T-helper 17 cell (primary cell): ENCODE results near the gene IGLL5. TPM values are rescaled to one million over a fixed set of nuclear protein-coding genes. Genes with fewer than 3 reads are reported as not detected.
"Not testable (repeated sequence)": the region's sequence is repeated elsewhere in the genome, so short reads cannot be mapped to it uniquely, and the experiment has no call there.

Experiments
- ATAC-seq: fragments of 150-1000 bp; cut with Tn5 transposase; 2 replicates; pipeline ENCODE4 v1.10.0; 2021; ENCODE audit warnings: mild to moderate bottlenecking, moderate library complexity
- DNase-seq, 3 donors: peaks; one replicate each; pipeline versions ENCODE4 v3.0.0 to v3.0.0-alpha.2; 2020 to 2021
- H3K9me3 ChIP-seq: one replicate; pipeline ENCODE4 v1.7.0; 2013; ENCODE audit warnings: low read length, mild to moderate bottlenecking; ENCODE audit not compliant: control insufficient read depth, poor library complexity, severe bottlenecking
- H3K27ac Mint-ChIP-seq: one replicate; pipeline ENCODE4 v1.8.0; 2022; ENCODE audit warnings: mild to moderate bottlenecking, moderate library complexity, mixed read lengths
- H3K27me3 Mint-ChIP-seq: one replicate; pipeline ENCODE4 v1.8.0; 2022; ENCODE audit warnings: mixed read lengths
- H3K36me3 Mint-ChIP-seq: one replicate; pipeline ENCODE4 v1.8.0; 2022; ENCODE audit warnings: low read depth, mixed read lengths
- H3K4me1 Mint-ChIP-seq: one replicate; pipeline ENCODE4 v1.8.0; 2022; ENCODE audit warnings: mild to moderate bottlenecking, mixed read lengths
- H3K4me3 Mint-ChIP-seq: one replicate; pipeline ENCODE4 v1.8.0; 2022; ENCODE audit warnings: mild to moderate bottlenecking, moderate library complexity, mixed read lengths
- total RNA-seq, 4 donors: library from RNA in 2 of 4; stranded (reverse) in 2 of 4; gene quantifications; one replicate each; pipeline ENCODE4 v1.2.3 and lab custom pipeline; 2022 to 2026

The IGLL5 gene
- total RNA-seq, 2 donors from 2014 or later = 1.9 TPM; not detected in 1

DNA sequence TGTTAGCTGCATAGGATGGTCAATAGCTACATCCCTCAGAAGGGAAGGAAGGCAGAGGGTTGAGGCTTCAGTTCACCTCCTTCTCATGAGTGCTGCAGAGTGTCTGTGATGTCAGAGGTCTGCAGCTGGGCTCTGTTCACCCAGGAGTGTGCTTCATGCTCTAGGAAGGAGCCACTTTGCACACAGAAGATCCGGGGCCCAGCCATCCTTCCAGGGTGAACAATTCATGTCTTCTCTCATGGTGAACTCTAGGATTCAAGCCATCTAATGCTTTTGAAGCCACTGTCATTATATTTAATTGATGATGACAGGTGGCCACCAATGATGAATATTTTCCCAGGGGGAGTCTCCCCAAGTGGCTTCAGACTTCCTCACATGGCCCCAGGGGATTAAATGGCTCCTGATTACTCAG, 16.2 kb downstream of the IGLL5 start:
- ATAC-seq, DNase-seq, H3K4me3 Mint-ChIP-seq, H3K27ac Mint-ChIP-seq, H3K36me3 Mint-ChIP-seq, H3K4me1 Mint-ChIP-seq, H3K9me3 ChIP-seq: not testable (repeated sequence)
- H3K27me3 Mint-ChIP-seq = peaks cover 24% of the 10 kb centered on the region

- DNase-seq, ATAC-seq, H3K4me1 Mint-ChIP-seq, H3K4me3 Mint-ChIP-seq, H3K9me3 ChIP-seq, H3K36me3 Mint-ChIP-seq, H3K27ac Mint-ChIP-seq: not testable (repeated sequence)
- peaks cover 24% of the 10 kb centered on the region for H3K27me3 Mint-ChIP-seq
Observed at GRCh38 chr22:22904736-22905135, 17.1 kb downstream of the IGLL5 start.

DNA sequence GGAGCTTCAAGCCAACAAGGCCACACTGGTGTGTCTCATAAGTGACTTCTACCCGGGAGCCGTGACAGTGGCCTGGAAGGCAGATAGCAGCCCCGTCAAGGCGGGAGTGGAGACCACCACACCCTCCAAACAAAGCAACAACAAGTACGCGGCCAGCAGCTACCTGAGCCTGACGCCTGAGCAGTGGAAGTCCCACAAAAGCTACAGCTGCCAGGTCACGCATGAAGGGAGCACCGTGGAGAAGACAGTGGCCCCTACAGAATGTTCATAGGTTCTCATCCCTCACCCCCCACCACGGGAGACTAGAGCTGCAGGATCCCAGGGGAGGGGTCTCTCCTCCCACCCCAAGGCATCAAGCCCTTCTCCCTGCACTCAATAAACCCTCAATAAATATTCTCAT, 18.8 kb downstream of the IGLL5 start:
- not testable (repeated sequence) for H3K27ac Mint-ChIP-seq, H3K4me3 Mint-ChIP-seq, H3K36me3 Mint-ChIP-seq, H3K9me3 ChIP-seq, ATAC-seq, DNase-seq
- Mint-ChIP-seq H3K27me3 (peaks cover 30% of the 10 kb centered on the region), H3K4me1 (peaks cover 10% of the 10 kb centered on the region)

GRCh38 chr22:22906907-22907550, 19.4 kb downstream of the IGLL5 start:
- H3K4me3 Mint-ChIP-seq = no peak overlapping the region
- DNase-seq (no peak), ATAC-seq (no peak)
- H3K9me3 ChIP-seq = no peaks in the 10 kb centered on the region
- peaks cover 10% of the 10 kb centered on the region for H3K4me1 Mint-ChIP-seq
- H3K36me3 Mint-ChIP-seq = peaks cover 2% of the 10 kb centered on the region
- H3K27me3 Mint-ChIP-seq = peaks cover 26% of the 10 kb centered on the region
- H3K27ac Mint-ChIP-seq = no peak overlapping the region

- Mint-ChIP-seq H3K4me1 (peaks cover 10% of the 10 kb centered on the region), H3K4me3 (no peak overlapping the region), H3K27ac (peak overlapping the region; percentile 19), H3K36me3 (peaks cover 2% of the 10 kb centered on the region), H3K27me3 (peaks cover 26% of the 10 kb centered on the region)
- ATAC-seq (no peak), DNase-seq (no peak)
- H3K9me3 ChIP-seq = no peaks in the 10 kb centered on the region
Observed at GRCh38 chr22:22907551-22908494, 20.2 kb downstream of the IGLL5 start.

- Mint-ChIP-seq H3K4me1 (peaks cover 10% of the 10 kb centered on the region), H3K27me3 (peaks cover 26% of the 10 kb centered on the region), H3K4me3 (no peak overlapping the region), H3K36me3 (peaks cover 2% of the 10 kb centered on the region), H3K27ac (peak overlapping the region; percentile 19)
- H3K9me3 ChIP-seq = no peaks in the 10 kb centered on the region
- no peak for DNase-seq
- ATAC-seq = no peak
Observed at GRCh38 chr22:22908495-22908861, 20.9 kb downstream of the IGLL5 start.

DNA sequence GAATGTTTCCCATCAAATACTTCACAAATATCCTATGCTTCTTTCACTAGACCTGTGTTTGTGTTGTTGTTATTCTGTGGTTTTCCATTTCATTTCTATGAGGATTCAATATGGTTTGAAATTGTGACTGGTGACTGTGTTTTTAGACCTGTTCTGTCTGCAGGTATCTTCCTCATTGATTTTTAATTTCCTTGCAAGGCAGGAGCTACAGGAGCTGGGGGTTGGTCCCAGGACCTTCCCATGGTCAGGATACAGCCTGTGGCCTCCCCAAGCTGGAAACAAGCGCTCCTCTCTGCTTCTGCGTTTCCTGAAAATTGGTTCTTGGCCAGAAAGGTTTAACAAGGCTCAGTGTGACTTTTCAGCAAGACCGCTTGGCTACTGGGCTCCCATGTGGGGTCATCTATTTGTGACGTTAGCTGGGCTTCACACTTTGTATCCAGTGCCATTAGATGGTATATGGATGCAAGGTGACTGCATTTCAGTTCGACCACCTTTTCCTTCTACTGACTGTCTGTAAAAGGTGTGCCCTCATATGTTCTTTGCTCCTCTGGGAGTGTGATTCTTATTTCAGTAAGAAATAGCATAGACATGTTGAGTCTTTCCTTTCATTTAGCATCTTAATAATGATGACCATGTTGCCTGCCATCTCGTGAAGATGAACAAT, 21.5 kb downstream of the IGLL5 start:
- Mint-ChIP-seq H3K4me1 (peaks cover 10% of the 10 kb centered on the region), H3K27me3 (peaks cover 26% of the 10 kb centered on the region), H3K36me3 (peaks cover 2% of the 10 kb centered on the region), H3K4me3 (no peak overlapping the region), H3K27ac (peak overlapping the region; percentile 19)
- H3K9me3 ChIP-seq = no peaks in the 10 kb centered on the region
- DNase-seq (no peak), ATAC-seq (no peak)

GRCh38 chr22:22909605-22910271, 22.1 kb downstream of the IGLL5 start:
- H3K36me3 Mint-ChIP-seq = peaks cover 2% of the 10 kb centered on the region
- no peaks in the 10 kb centered on the region for H3K9me3 ChIP-seq
- ATAC-seq (no peak), DNase-seq (no peak)
- no peak overlapping the region for H3K4me3 Mint-ChIP-seq
- H3K4me1 Mint-ChIP-seq = peaks cover 10% of the 10 kb centered on the region
- H3K27me3 Mint-ChIP-seq = peaks cover 26% of the 10 kb centered on the region
- H3K27ac Mint-ChIP-seq = no peak overlapping the region

DNA sequence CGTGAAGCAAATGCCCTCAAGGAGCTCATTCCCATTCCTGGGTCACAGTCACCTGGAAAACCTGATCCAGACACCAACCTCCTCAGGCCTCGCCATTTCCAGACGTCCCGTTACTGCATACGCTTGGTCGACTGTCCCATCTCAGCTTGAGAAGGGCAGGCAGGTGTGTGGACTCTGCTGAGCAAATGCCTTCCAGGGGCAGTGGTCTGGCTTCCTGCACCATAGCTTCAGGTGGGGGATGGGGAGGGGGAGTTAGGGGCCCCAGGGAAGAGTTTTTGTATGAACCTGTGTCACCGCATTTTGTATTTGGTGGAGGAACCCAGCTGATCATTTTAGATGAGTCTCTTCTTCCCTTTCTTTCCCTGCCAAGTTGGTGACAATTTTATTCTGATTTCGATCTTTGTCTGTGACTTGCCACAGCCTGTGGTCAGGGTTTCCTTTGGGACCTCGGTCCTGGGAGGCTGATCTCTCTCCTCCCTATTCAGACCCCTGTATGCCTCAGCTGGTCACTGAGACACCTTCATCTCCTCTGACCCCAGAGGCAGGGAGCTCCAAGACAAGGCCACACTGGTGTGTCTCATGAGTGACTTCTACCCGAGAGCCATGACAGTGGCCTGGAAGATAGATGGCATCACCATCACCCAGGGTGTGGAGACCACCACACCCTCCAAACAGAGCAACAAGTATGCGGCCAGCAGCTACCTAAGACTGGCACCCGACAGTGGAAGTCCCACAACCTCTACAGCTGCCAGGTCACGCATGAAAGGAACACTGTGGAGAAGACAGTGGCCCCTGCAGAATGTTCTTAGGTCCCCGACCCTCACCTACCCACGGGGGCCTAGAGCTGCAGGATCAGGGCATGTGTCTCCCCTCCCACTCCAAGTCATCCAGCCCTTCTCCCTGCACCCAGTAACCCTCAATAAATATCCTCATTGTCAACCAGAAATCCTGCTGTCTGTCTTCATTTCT, 22.9 kb downstream of the IGLL5 start:
- ATAC-seq (no peak), DNase-seq (no peak)
- Mint-ChIP-seq H3K4me1 (peaks cover 10% of the 10 kb centered on the region), H3K4me3 (no peak overlapping the region), H3K27me3 (peaks cover 26% of the 10 kb centered on the region), H3K36me3 (no peaks in the 10 kb centered on the region), H3K27ac (no peak overlapping the region)
- H3K9me3 ChIP-seq = no peaks in the 10 kb centered on the region

DNA sequence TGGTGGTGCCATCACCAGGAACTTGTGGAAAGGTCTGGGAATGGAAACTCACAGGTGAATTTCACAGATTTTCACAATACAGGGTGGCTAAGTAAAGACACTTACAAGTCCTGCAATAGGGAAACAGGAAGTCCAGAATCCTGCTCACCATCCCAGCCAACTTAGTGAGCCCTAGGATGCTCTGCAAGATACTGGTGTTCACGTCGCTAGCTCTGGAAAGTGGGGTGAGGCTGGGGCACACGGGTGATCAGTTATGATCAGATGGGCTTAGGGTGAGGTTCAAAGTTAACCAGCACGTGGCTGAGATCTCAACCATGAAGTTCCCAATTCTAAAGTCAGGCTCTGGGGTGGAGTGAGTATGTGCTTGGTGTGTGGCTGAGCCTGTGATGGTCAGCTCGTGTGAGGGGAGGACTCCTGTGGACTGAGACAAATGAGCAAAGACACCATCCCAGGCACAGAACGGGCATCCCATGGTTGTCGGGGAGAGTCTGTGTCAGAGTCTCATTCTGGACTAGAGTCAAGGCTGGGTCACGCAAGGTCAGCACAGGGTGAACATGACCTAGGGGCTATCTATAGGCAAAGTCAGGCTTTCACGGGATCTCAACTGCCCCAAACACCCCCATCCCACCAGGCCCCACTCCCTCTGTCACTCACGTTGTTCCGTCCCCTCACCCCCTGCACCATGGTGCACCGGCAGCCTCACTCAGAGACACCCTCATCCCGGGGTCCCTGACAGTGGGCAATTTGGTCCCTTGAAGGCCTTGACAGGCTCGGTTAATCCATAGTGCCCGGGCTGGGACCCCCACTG, 23.9 kb downstream of the IGLL5 start:
- no peak overlapping the region for H3K27ac Mint-ChIP-seq
- H3K4me3 Mint-ChIP-seq = no peak overlapping the region
- no peaks in the 10 kb centered on the region for H3K9me3 ChIP-seq
- H3K36me3 Mint-ChIP-seq = peaks cover under 1% of the 10 kb centered on the region
- DNase-seq (no peak), ATAC-seq (no peak)
- H3K27me3 Mint-ChIP-seq = peaks cover 36% of the 10 kb centered on the region
- peaks cover 14% of the 10 kb centered on the region for H3K4me1 Mint-ChIP-seq

DNA sequence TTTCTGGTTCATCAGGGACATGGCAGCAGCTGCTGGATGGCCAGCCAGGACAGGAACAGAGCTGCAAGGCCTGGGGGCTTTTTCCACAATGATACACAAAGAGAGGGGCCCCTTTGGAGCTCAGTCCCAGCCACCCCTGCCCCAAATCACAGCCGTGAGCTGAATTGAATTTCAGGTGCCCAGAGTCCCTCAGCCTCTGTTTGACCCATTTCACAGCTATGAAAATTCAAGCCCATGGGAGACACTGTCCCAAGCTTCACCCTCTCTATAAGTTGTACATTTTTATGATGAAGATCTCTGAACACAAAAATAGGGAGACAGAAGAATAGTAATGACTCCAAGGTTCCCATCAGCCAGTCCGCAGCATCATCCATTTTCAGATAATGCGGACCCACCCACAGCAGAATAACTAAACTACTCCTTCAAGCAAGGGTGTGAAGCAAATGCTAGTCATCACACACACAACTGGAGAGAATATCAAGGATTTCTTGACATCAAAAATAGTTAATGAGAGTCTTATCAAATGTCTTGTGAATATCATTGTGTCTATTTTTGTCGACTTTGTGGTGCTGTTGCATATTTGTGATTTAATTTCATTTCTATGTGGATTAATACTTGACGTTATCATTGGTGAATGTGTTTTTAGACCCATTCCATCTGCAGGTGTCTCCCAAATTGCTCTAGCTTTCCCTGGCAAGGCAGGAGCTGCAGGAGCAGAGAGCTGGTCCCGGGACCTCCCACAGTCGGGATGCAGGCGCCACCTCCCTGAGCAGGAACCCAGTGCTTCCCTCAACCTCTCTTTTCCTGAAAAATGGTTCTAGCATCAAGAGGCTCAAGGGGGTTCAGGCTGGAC, 24.7 kb downstream of the IGLL5 start:
- no peaks in the 10 kb centered on the region for H3K9me3 ChIP-seq
- Mint-ChIP-seq H3K27me3 (peaks cover 30% of the 10 kb centered on the region), H3K4me3 (no peak overlapping the region), H3K4me1 (peaks cover 17% of the 10 kb centered on the region), H3K27ac (no peak overlapping the region), H3K36me3 (peaks cover 3% of the 10 kb centered on the region)
- ATAC-seq (no peak), DNase-seq (no peak)
